Pons (tissue), 1 donor: ENCODE measurements around the gene SHMT1.
"Not testable (repeated sequence)": the region's sequence is repeated elsewhere in the genome, so short reads cannot be mapped to it uniquely, and the experiment has no call there.

Source experiments
- DNase-seq: peaks from one replicate; pipeline ENCODE4 v3.0.0-alpha.2; 2016; ENCODE audit warnings: low spot score

SHMT1 gene

DNA sequence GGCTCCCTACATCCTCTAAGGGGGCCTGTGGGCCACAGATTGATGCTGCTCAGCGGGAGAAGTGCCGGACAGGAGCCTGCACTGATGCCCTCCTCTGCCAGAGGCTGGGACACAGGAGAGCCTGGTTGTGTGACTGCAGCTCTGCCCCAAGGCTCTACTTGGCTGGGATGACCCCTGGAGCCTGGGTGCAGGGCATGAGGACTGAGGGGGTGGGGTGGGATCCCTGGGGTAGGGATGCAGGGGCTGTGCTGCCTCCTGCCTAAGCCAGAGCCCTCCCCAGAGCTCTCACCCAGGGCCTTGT, 14.8 kb upstream of the SHMT1 start:
- no peak for DNase-seq

DNA sequence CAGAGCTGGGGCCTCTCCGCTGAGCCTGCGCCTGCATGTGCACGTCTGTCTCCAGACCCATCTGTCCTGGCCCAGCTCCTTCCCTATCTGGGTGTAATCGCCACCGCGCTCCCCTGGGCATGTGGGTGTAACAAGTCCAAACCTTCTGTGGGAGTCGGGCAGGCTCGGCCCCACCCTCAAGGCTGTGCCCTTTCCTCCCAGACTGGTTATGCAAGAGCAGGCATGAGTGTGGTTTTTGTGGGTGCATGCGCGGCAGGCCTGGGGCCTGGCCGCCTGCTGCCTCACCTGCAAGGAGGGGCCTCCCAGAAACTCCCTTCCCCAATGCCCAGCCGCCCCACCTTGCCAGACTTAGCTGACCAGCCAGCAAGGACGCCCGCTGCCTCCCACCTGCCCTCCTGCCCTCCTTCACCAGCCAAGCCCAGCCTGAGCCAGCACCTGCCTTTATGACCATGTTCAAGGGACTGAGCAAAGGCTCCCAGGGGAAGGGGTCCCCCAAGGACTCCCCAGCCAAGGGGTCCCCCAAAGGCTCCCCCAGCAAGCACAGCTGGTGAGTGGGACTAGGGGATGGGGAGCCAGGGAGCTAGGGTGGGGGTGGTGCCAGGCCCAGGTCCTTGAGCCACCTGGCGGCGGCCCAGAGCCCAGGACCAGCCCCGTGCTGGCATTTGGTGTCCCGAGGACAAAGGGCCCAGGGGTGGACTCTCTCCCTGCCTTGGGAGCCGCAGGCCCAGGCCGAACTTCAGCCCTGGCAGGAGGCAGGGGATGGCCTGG, 14.3 kb upstream of the SHMT1 start, which contains the start of gene EVPLL:
Gene EVPLL, plus strand, starts transcription at position 342 of the 768 bp plus-strand sequence. CDS start 3,160 bp downstream, outside the sequence.
- peak; percentile 11 for DNase-seq

DNA sequence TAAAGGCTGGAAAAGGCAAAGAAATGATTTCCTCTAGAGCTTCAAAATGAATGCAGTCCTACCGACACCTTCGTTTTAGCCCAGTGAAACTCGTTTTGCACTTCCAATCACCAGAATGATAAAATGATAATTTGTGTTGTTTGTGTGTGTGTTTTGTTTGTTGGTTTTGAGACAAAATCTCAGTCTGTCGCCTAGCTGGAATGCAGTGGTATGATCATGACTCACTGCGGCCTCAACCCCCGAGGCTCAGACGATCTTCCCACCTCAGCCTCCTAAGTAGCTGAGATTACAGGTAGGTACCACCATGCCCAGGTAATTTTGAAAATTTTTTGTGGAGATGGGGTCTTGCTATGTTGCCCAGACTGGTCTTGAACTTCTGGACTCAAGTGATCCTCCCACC, 10.9 kb upstream of the SHMT1 start:
- DNase-seq = no peak

DNA sequence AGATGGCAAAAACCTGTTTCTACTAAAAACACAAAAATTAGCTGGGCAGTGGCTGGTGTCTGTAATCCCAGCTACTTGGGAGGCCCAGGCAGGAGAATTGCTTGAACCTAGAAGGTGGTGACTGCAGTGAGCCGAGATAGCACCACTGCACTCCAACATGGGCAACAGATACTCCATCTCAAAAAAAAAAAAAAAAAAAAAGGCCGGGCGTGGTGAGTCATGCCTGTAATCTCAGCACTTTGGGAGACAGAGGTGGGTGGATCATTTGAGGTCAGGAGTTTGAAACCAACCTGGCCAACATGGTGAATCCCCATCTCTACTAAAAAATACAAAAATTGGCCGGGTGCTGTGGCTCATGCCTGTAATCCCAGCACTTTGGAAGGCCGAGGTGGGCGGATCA, 9.8 kb upstream of the SHMT1 start:
- not testable (repeated sequence) for DNase-seq

DNA sequence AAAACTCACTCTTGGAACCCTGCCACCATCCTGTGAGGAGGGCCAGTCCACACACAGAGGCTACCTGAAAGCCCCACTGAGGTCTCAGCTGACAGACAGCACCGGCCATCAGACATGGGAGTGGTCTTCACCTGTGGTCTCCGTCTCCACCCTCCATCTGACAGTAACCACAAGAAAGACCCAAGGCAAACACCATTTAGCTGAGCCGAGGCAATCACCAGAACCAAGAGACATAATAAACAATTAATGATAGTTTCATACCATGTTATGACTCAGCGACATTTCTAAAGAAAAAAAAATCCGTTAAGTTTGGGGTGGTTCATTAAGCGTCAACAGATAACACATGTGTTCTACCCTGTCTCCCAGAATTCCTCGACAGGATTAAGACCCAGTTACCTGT, 8.1 kb upstream of the SHMT1 start:
- DNase-seq = no peak

DNA sequence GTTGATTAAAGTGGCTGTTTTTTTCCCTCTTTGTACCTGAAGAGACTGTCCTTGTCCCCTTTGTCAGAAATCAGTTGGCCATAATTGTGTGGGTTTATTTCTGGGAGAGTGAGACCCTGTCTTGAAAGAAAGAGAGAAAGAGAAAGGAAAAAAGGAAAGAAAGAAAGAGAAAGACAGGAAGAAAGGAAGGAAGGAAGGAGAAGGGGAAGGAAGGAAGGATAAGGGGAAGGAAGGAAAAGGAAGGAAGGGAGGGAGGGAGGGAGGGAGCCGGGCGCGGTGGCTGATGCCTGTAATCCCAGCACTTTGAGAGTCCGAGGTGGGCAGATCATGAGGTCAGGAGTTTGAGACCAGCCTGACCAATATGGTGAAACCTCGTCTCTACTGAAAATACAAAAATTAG, 7.4 kb upstream of the SHMT1 start:
- no peak for DNase-seq

DNA sequence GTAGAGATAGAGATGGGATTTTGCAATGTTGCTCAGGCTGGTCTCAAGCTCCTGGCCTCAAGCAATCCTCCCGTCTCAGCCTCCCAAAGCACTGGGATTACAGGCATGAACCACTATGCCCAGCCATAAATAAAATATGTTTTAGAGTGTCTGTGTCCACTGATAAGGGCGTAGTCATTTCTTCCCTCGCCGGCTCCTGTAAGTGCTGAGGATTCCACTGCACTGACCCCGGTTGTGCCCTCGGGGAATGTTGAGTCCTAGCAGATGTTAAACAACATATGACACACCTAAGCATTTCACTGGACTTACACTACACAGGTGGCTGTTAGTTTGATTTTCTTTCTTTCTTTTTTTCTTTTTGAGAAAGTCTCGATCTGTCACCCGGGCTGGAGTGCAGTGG, 5.6 kb upstream of the SHMT1 start:
- no peak for DNase-seq

DNA sequence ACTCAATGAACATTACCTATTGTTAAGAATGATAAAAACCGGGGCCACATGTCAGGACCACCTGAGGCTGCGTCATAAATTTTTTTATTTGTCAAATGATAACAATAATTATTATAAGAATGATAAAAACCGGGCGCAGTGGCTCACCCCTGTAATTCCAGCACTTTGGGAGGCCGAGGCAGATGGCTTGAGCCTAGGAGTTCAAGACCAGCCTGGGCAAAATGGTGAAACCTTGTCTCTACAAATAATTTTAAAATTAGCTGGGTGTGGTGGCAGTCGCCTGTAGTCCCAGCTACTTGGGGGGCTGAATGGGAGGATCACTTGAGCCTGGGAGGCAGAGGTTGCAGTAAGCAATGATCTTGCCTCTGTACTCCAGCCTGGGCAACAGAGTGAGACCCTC, 816 bp upstream of the SHMT1 start:
- DNase-seq = no peak

DNA sequence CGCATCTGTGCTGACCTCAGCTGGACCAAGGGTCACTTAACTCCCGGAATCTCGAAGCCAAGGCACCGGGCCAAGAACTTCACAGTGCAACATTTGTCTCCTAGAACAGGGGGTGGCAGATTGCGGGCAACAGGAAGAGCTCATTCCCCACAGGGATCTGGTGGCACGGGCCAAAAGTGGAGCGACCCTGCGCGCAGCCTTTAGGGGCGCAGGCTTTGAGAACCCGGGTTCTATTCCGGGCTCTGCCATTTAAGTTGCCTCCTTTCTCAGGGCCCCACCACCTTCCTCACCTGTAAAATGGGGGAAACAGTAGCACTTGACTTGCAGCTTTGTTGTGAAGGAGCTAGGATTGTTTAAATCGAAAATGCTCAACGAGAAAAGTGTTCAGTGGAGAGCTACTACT, 651 bp downstream of the SHMT1 start:
- DNase-seq = peak; percentile 93

DNA sequence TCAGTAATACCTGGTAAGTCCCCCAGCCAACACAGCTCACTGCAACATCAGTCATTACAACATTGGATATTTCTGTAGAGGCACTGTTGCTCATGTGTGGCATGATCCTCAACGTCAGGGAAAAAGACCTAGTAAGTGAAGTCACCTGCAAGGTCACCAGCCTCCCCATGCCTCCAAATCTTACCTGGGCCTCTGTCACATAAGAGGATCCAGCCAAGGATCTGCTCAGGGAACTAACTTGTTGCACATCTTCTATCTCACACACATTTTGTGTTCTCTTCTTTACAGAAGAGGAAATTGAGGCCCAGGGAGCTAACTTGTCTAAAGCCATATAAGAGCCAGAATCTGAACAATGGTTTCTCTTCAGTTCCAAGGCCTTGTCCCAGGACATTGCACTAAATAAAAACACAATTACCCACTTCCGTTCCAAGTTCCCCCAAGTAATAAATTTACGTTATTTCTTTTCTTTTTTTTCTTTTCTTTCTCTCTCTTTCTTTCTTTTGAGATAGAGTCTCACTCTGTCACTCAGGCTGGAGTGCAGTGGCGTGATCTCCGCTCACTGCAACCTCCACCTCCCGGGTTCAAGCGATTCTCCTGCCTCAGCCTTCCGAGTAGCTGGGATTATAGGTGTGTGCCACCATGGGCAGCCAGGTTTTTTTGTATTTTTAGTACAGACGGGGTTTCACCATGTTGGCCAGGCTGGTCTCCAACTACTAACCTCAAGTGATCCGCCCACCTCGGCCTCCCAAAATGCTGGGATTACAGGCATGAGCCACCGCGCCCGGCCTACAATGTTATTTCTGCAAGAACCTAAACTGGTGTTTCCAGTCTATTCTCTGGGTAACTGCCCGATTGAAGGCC, 1.3 kb downstream of the SHMT1 start:
- DNase-seq = peak; percentile 70

DNA sequence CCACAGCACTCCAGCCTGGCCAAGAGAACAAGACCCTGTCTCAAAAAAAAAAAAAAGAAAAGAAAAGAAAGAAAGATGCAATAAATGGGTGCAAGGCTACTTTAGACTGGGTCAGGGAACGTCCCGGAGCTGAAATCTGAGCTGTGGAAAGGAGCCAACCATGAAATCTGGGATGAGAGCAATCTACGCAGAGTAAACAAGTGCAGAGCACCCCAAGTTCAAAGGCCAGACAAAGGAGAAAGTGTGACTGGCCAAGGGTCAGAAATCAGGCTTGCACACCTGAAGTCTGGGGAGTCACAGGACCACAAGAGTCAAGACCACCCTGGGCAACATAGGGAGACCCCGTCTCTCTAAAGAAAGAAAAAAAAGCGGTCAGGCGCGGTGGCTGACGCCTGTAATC, 2.8 kb downstream of the SHMT1 start:
- no peak for DNase-seq

DNA sequence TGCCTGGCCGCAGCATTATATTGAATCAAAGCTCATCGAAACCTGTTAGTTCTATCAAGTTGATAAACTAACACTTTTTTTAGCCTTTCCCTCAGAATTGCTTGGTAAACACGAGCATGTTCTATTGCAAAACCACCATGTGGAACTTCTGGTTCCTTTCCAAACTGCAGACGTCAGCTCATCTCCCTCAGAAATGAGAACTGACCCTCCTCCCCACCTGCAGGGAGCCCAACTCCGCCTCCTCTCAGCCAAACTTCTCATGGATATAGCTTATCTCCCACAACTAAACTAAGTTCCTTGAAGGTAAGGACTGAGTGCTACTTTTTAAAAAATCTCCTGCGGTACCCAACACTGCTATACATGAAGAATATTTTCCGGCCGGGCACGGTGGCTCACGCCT, 6.7 kb downstream of the SHMT1 start:
- peak; percentile 76 for DNase-seq

DNA sequence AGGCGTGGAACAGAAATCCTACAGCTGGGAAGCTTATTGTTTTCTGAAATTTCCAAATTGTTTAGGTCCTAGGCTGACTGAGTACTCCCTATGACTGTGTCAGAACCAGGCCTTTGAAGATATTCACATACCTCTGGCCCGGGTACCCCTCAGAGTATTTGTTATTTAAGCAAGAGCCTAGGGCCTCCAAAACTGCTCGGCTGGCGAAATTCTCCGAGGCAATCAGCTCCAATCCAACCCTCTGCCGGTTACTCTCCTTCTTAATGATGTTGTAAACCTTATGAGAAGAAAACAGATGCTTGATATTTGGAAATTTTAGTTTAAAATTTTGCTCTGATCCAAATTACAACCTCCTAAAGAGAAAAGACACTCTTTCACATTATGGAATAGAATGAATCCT, 9.8 kb downstream of the SHMT1 start:
- no peak for DNase-seq

DNA sequence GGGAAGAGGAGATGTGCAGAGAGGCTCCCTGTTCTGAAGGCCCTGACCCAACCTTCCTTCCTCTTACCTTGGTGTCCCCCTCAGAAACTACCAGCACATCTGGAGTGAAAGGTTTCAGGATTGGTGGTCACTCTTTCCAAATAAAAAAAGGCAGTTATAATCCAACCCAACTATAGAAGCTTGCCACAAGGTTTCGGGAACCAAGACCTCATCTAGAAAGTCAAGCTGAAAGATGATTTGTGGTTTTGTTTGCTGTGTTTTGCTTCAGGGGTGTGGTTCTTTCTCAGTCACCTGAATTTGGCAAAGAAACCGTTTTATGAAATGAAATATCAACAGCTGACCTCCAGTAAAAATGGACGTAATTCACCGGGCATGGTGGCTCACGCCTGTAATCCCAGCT, 19.3 kb downstream of the SHMT1 start:
- DNase-seq = no peak

DNA sequence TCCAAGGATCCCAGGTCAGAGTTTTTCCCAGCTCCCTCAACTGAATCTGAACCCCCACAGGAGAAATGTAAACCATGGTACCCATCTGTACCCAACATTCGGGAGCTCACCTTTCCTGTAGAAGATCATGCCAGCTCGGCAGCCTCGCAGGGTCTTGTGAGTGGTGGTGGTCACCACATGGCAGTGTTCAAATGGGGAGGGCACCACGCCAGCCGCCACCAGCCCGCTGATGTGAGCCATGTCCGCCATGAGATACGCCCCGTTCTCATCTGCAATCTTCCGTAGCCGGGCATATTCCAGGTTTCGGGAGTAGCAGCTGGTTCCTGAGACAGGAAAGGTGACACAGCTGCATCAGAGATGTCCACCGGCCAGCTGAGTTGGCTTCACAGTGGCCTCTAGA, 23.4 kb downstream of the SHMT1 start:
- no peak for DNase-seq

DNA sequence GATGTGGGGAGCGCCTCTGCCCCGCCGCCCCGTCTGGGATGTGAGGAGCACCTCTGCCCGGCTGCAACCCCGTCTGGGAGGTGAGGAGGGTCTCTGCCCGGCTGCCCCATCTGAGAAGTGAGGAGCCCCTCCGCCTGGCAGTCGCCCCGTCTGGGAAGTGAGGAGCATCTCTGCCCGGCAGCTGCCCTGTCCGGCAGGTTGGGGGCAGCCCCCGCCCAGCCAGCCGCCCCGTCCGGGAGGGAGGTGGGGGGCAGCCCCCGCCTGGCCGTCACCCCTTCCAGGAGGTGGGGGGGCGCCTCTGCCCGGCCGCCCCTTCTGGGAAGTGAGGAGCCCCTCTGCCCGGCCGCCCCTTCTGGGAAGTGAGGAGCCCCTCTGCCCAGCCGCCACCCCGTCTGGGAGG, 25.2 kb downstream of the SHMT1 start:
- DNase-seq = not testable (repeated sequence)

DNA sequence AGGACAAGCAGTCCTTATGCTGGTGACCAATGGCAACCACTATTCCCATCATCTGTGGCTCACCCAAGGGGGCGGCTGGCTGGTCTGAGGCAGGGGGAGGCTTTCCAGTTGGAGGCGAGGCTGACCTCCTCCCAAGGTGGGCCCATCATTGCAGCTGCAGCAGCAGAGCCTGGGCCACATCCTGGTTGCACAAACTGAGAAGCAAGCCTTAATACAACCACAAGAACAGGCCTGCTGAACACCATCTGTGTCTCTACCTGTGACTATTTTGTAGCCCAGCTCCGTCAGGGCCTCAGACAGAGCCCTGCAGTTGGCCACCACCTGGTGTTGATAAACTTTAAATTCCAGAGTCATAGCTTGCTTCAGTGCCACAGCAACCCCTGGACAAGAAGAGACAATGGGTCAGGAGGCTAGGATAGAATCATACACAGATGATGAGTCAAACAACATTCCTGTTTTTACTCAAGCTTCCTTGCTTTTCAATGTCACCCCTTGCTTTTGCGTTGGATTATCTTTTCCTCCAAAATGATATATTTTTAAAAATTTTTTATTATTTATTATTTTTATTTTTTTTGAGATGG, 30.4 kb downstream of the SHMT1 start:
- no peak for DNase-seq

DNA sequence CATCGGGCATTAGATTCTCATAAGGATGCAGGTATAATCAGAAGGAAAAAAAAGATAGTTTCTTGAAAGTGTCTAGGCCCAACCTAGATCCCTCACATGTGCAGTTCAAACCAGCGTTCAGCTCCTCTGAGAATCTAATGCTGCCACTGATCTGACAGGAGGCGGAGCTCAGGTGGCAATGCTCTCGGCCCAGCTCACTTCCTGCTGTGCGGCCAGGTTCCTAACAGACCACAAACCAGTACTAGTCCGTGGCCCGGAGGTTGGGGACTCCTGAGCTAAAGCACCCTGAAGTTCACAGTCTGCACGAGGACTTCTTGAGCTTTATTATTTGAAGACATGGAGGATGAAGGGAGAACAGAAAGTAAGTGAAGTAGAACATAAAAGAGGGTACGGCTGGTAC, 31.5 kb downstream of the SHMT1 start:
- DNase-seq = no peak

DNA sequence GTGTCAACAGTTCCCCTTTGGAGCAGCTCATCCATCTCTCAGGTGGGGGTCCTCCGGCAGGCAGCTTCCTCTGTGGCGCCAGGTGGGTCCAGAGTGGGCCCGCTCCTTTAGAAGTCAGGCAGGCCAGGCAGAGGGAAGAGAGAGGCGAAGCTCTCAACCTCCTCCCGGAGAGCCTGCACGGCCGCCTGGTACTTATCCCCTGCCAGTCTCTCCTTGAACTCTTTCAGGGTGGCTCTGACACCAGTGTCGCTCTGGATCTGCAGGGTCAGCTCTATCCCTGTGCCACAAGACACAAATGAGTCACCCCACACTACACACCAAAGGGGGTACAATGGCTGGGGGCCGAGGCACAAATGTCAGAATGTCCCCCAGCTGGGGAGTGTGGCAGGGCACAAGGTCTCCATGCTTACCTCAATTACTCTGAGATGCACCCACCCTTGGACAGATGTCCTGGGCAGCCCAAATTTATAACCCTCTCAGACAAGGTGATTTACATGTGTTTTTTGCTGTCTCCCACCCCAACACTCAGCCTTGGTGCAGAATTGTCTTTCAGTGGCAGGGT, 34.6 kb downstream of the SHMT1 start:
- no peak for DNase-seq

DNA sequence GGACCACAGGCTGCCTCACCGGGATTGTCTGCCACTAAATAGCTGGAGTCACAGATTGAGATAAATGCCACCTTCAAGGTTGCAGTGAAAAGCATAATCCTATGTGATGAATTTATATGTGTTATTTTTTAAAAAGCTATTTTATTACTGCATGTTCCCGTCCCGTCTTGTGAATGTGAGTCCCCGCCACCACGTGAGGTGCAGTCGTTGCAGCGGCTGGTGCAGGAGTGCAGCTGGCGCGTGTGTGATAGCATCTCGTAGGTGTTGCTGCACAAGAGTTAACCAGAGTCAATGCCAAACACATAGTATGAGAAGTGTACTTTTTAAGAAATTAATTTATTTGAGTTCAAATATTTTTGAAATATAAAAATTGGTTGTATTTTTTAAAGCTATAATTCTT, 35.8 kb downstream of the SHMT1 start:
- no peak for DNase-seq

DNA sequence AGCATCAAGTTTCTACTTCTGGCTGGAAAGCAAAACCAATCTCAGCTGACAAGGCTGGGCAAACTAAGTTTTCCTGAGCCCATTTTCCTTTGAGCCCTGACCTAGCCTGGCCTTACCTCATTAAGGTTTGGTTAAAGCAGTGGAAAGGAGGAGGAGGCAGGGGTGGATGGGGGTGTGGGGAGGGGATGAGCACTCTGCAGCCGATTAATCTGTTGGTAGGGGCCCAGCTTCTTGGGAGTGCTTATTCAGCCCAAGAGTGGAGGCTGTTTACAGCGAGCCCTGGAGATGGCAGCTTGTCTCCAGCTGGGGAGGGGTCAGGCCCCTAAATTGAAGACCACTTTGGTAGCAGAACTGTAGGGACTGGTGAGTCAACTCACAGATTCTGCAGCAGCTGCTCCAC, 36.3 kb downstream of the SHMT1 start:
- DNase-seq = no peak

DNA sequence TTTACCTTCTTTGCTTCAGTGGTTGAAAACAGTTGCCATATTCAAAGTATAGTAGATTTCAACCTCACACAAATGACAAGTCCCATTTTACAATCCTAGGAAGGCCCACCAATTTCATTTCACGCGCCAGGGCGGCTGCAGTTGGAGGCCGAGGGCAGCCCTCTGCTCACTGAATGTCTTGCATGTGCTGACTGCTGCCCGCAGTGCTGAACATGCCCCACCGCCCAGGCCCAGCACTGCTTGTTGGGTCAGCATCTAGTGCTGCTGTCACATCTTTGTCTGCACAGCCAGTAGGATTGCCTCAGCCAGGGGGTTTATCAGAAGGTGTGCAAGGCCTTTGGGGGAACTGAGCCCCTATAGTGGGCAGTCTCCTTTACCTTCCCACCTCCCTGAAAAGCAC, 36.8 kb downstream of the SHMT1 start:
- no peak for DNase-seq

DNA sequence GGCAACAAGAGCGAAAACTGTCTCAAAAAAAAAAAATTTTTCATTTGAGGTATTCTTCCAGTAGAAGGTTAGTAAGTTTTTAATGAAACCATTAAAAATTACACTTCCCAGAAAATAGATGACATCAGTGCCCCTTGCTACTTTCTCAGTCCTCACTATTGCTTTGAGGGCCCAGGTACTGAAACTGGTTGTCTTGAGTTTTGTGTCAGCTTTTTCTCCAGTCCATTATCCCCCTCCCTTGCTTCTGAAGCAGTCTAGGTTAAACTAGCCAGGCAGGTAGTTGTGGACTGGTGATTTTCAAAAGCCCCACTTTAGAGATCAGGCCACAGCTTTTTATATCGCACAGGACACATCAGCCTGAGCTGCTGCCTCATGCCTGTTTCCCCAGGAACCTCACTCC, 37.3 kb downstream of the SHMT1 start:
- no peak for DNase-seq
